ENCODE results near the gene FBXO41.

The FBXO41 gene

GRCh38 chr2:73257425-73258125, 26.7 kb downstream of the FBXO41 start:
- TF ChIP-seq ARNTL (CRISPR knock-in tag; IDR thresholded peaks at IDR 0.05; ENCODE audit: borderline replicate concordance, low read depth), result no peak
- ATAC-seq, result no peak

GRCh38 chr2:73257021-73257420, 27.3 kb downstream of the FBXO41 start:
- ATAC-seq, result no peak
- TF ChIP-seq PPARA (CRISPR knock-in tag; IDR thresholded peaks at IDR 0.05; ENCODE audit: borderline replicate concordance), result no peak
- TF ChIP-seq TOX (CRISPR knock-in tag; IDR thresholded peaks at IDR 0.05; ENCODE audit: borderline replicate concordance), result no peak
- no peak for TF ChIP-seq ESRRG (CRISPR knock-in tag; IDR thresholded peaks at IDR 0.05)
- TF ChIP-seq PATZ1 (CRISPR knock-in tag; IDR thresholded peaks at IDR 0.05; ENCODE audit: borderline replicate concordance), result no peak
- no peak for TF ChIP-seq ZNF70 (CRISPR knock-in tag; IDR thresholded peaks at IDR 0.05)
- TF ChIP-seq BACH2 (CRISPR knock-in tag; IDR thresholded peaks at IDR 0.05; ENCODE audit: borderline replicate concordance), result no peak

DNA sequence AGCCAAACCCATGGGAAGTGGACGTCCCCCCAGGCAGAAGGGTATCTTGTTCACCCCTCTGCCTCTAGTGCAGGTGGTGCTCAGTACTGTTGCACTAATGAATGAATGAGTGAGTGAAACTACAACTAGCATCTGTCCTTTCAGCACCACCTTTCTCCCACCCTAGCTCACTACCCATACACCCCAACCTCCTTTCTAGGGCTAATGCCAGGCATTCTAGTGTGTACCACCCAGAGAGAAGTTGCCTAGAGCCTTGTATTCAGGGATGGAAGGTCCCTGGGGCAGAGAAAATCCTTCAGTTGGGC, 27.7 kb downstream of the FBXO41 start:
- ATAC-seq, result peak; percentile 13
- TF ChIP-seq ESRRG (CRISPR knock-in tag; IDR thresholded peaks at IDR 0.05) (no peak), RARB (CRISPR knock-in tag; IDR thresholded peaks at IDR 0.05) (no peak), BACH2 (CRISPR knock-in tag; IDR thresholded peaks at IDR 0.05; ENCODE audit: borderline replicate concordance) (no peak), ISL1 (CRISPR knock-in tag; IDR thresholded peaks at IDR 0.05) (no peak), ARNTL (CRISPR knock-in tag; IDR thresholded peaks at IDR 0.05; ENCODE audit: borderline replicate concordance, low read depth) (no peak), ZFP3 (CRISPR knock-in tag; IDR thresholded peaks at IDR 0.05) (no peak), OSR1 (CRISPR knock-in tag; IDR thresholded peaks at IDR 0.05) (no peak), CSDC2 (CRISPR knock-in tag; IDR thresholded peaks at IDR 0.05) (no peak), TSHZ2 (CRISPR knock-in tag; IDR thresholded peaks at IDR 0.05) (no peak), TOX (CRISPR knock-in tag; IDR thresholded peaks at IDR 0.05; ENCODE audit: borderline replicate concordance) (no peak), ZFP30 (CRISPR knock-in tag; IDR thresholded peaks at IDR 0.05) (no peak)
- TF ChIP-seq, protein P1, sequence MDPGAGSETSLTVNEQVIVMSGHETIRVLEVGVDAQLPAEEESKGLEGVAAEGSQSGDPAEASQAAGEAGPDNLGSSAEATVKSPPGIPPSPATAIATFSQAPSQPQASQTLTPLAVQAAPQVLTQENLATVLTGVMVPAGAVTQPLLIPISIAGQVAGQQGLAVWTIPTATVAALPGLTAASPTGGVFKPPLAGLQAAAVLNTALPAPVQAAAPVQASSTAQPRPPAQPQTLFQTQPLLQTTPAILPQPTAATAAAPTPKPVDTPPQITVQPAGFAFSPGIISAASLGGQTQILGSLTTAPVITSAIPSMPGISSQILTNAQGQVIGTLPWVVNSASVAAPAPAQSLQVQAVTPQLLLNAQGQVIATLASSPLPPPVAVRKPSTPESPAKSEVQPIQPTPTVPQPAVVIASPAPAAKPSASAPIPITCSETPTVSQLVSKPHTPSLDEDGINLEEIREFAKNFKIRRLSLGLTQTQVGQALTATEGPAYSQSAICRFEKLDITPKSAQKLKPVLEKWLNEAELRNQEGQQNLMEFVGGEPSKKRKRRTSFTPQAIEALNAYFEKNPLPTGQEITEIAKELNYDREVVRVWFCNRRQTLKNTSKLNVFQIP (CRISPR knock-in tag; IDR thresholded peaks at IDR 0.05; ENCODE audit: borderline replicate concordance, low read depth), result no peak
- TF ChIP-seq, protein P2, sequence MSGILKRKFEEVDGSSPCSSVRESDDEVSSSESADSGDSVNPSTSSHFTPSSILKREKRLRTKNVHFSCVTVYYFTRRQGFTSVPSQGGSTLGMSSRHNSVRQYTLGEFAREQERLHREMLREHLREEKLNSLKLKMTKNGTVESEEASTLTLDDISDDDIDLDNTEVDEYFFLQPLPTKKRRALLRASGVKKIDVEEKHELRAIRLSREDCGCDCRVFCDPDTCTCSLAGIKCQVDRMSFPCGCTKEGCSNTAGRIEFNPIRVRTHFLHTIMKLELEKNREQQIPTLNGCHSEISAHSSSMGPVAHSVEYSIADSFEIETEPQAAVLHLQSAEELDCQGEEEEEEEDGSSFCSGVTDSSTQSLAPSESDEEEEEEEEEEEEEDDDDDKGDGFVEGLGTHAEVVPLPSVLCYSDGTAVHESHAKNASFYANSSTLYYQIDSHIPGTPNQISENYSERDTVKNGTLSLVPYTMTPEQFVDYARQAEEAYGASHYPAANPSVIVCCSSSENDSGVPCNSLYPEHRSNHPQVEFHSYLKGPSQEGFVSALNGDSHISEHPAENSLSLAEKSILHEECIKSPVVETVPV (CRISPR knock-in tag; IDR thresholded peaks at IDR 0.05), result no peak
- TF ChIP-seq, protein P3, sequence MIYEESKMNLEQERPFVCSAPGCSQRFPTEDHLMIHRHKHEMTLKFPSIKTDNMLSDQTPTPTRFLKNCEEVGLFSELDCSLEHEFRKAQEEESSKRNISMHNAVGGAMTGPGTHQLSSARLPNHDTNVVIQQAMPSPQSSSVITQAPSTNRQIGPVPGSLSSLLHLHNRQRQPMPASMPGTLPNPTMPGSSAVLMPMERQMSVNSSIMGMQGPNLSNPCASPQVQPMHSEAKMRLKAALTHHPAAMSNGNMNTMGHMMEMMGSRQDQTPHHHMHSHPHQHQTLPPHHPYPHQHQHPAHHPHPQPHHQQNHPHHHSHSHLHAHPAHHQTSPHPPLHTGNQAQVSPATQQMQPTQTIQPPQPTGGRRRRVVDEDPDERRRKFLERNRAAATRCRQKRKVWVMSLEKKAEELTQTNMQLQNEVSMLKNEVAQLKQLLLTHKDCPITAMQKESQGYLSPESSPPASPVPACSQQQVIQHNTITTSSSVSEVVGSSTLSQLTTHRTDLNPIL (CRISPR knock-in tag; IDR thresholded peaks at IDR 0.05; ENCODE audit: low read depth), result no peak

DNA sequence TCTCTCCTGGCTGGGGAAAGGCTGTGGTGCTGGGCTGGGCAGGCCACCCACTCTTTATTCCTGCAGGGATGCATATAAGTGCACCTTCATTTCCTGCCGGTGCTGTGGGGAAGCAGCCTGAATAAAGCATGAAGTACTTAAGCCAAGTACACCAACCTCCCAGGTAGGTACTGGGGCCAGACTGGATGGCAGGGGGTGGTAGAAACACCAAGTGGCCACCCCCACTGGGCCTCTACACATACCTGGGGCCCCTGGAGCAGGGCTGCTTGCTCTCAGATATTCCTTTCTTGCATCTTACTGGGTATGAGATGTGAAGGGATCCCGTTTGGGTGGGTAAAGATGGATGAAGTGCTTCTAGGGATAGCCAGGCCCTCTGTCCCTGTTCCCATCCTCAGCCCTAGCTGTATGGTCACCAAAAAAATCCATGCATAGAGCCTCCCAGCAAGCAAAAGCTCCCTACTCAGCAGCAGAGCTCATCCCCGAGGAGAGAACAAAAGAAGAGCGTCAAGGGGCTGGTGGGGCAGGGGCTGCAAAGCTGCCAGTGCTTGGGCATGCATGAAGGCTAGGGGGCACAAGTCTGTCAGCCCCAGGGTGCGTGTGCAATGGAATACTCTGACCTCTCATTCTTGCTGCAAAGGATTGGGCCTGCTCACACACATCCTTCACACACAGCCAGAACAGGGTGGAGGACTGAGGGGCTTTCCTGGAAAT, 28.2 kb downstream of the FBXO41 start:
- TF ChIP-seq, protein P3 (CRISPR knock-in tag; IDR thresholded peaks at IDR 0.05; ENCODE audit: low read depth), result no peak
- TF ChIP-seq ESRRG (CRISPR knock-in tag; IDR thresholded peaks at IDR 0.05) (no peak), TCF4 (CRISPR knock-in tag; IDR thresholded peaks at IDR 0.05; ENCODE audit: borderline replicate concordance) (no peak), TOX (CRISPR knock-in tag; IDR thresholded peaks at IDR 0.05; ENCODE audit: borderline replicate concordance) (no peak), OSR1 (CRISPR knock-in tag; IDR thresholded peaks at IDR 0.05) (no peak), ZC3H10 (CRISPR knock-in tag; IDR thresholded peaks at IDR 0.05) (no peak)
- ATAC-seq, result peak; percentile 5
